Osteocyte (in vitro differentiated cells): Measurements from ENCODE around the gene ASB14. TPM values are rescaled to one million over a fixed set of nuclear protein-coding genes. Genes with fewer than 3 reads are reported as not detected.

Experiments used
- DNase-seq: peaks from one replicate; pipeline ENCODE4 v3.0.0; 2021; ENCODE audit warnings: mixed read lengths; ENCODE audit not compliant: unreplicated experiment; ENCODE audit errors: extremely low spot score
- H3K27ac Mint-ChIP-seq: one replicate; pipeline ENCODE4 v1.8.0; 2021; ENCODE audit warnings: mild to moderate bottlenecking, mixed read lengths; ENCODE audit not compliant: unreplicated experiment
- H3K27me3 Mint-ChIP-seq: one replicate; pipeline ENCODE4 v1.8.0; 2021; ENCODE audit warnings: mixed read lengths; ENCODE audit not compliant: unreplicated experiment
- H3K36me3 Mint-ChIP-seq: one replicate; pipeline ENCODE4 v1.8.0; 2021; ENCODE audit warnings: mixed read lengths; ENCODE audit not compliant: unreplicated experiment
- H3K4me1 Mint-ChIP-seq: one replicate; pipeline ENCODE4 v1.8.0; 2021; ENCODE audit warnings: mixed read lengths; ENCODE audit not compliant: unreplicated experiment
- H3K4me3 Mint-ChIP-seq: one replicate; pipeline ENCODE4 v1.8.0; 2021; ENCODE audit warnings: mild to moderate bottlenecking, moderate library complexity, mixed read lengths; ENCODE audit not compliant: unreplicated experiment
- H3K9me3 Mint-ChIP-seq: one replicate; pipeline ENCODE4 v1.8.0; 2021; ENCODE audit warnings: mixed read lengths; ENCODE audit not compliant: unreplicated experiment
- total RNA-seq: library from RNA; stranded (reverse); gene quantifications from 2 replicates; pipeline ENCODE4 v1.2.1, GENCODE V29; 2021
- TF ChIP-seq, protein P1 (sequence below): fragments of 200-600 bp; sonication (generic); IDR thresholded peaks from 2 replicates; pipeline ENCODE4 v1.5.0; 2021; ENCODE audit warnings: antibody characterized with exemption, mild to moderate bottlenecking, moderate library complexity

Gene ASB14
- total RNA-seq, 1 donor from 2014 or later: not detected

DNA sequence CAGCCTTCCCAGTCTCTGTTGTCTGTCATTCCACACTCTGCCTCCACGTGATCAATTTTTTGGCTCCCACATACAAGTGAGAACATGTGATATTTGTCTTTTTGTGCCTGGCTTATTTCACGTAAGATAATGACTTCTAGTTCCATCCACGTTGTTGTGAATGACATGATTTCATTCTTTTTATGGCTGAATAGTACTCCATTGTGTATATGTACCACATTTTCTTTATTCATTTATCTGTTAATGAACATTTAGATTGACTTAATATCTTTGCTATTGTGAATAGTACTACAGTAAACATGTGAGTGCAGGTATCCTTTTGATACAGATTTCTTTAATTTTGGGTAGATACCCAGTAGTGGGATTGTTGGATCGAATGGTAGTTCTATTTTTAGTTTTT lies 31.4 kb downstream of the ASB14 start:
- DNase-seq: no peak
- H3K27me3 Mint-ChIP-seq: no peaks in the 10 kb centered on the region
- TF ChIP-seq, protein P1, sequence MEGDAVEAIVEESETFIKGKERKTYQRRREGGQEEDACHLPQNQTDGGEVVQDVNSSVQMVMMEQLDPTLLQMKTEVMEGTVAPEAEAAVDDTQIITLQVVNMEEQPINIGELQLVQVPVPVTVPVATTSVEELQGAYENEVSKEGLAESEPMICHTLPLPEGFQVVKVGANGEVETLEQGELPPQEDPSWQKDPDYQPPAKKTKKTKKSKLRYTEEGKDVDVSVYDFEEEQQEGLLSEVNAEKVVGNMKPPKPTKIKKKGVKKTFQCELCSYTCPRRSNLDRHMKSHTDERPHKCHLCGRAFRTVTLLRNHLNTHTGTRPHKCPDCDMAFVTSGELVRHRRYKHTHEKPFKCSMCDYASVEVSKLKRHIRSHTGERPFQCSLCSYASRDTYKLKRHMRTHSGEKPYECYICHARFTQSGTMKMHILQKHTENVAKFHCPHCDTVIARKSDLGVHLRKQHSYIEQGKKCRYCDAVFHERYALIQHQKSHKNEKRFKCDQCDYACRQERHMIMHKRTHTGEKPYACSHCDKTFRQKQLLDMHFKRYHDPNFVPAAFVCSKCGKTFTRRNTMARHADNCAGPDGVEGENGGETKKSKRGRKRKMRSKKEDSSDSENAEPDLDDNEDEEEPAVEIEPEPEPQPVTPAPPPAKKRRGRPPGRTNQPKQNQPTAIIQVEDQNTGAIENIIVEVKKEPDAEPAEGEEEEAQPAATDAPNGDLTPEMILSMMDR: no peak
- peaks cover 68% of the 10 kb centered on the region for H3K36me3 Mint-ChIP-seq
- H3K4me3 Mint-ChIP-seq: no peak overlapping the region
- H3K4me1 Mint-ChIP-seq: peaks cover 4% of the 10 kb centered on the region
- peaks cover 20% of the 10 kb centered on the region for H3K9me3 Mint-ChIP-seq
- no peak overlapping the region for H3K27ac Mint-ChIP-seq

DNA sequence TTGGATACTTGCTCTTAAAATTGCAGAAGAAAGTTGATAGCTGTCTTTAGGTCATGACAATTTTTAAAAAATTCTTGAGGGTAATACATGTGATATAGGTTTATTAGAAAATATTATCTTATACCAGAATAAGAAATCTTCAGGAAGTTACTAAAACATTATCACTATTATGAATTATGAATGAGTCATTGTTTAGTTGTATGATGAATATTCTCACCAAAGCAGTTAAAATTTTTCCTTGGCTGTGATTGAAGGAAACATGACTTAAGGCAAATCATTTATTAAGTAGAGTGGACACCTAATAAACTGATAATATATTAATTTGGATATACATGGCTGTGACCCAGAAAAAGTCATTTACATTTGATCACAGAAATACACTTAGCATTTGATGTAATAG lies 34.8 kb downstream of the ASB14 start:
- H3K4me1 Mint-ChIP-seq: peaks cover 7% of the 10 kb centered on the region
- no peak overlapping the region for H3K27ac Mint-ChIP-seq
- H3K36me3 Mint-ChIP-seq: peaks cover 45% of the 10 kb centered on the region
- no peak overlapping the region for H3K4me3 Mint-ChIP-seq
- H3K9me3 Mint-ChIP-seq: no peaks in the 10 kb centered on the region
- DNase-seq: no peak
- H3K27me3 Mint-ChIP-seq: no peaks in the 10 kb centered on the region
- TF ChIP-seq, protein P1: no peak

DNA sequence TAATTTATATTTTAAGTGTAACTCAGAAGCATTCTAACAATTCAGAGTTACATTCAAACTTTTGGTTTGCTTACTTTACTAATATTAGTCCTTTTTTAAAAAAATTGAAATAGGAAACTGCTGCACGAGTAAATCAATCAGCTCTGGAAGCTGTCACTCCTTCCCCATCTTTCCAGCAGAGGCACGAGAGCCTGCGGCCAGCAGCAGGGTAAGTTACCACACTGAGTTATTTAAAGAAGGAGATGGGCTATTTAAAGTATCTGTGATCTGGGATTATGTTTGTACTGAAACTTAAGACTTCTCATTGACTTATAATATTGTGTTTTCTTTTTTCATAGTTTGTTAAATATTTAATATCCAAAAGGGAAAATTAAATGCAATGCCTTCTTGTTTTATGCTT lies 35.6 kb downstream of the ASB14 start:
- no peaks in the 10 kb centered on the region for H3K9me3 Mint-ChIP-seq
- peaks cover 44% of the 10 kb centered on the region for H3K36me3 Mint-ChIP-seq
- no peak overlapping the region for H3K27ac Mint-ChIP-seq
- peaks cover 11% of the 10 kb centered on the region for H3K4me1 Mint-ChIP-seq
- no peak for DNase-seq
- H3K4me3 Mint-ChIP-seq: no peak overlapping the region
- TF ChIP-seq, protein P1: no peak
- H3K27me3 Mint-ChIP-seq: no peaks in the 10 kb centered on the region

DNA sequence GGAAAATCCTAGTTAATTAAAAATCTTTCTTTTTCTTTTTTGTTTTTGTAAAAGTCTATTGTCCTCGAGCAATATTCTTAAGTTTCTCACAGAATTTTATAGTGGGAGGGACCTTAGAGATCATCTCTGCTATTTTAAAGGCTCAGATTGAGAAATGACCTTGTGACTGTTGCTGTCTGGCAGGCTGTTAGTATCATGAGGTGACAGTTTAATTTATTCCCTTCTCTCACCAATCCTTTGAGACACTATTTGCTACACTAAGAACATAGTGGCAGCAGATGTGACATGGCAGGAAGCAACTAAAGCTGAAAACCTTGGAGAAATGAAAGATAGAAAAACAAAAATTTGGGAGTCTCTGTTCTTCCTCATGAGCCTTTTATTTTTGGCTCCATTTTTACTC lies 40.1 kb downstream of the ASB14 start:
- Mint-ChIP-seq H3K27me3 (no peaks in the 10 kb centered on the region), H3K4me3 (no peak overlapping the region), H3K36me3 (peaks cover 38% of the 10 kb centered on the region), H3K27ac (no peak overlapping the region), H3K4me1 (peaks cover 11% of the 10 kb centered on the region), H3K9me3 (no peaks in the 10 kb centered on the region)
- TF ChIP-seq, protein P1: no peak
- DNase-seq: no peak

DNA sequence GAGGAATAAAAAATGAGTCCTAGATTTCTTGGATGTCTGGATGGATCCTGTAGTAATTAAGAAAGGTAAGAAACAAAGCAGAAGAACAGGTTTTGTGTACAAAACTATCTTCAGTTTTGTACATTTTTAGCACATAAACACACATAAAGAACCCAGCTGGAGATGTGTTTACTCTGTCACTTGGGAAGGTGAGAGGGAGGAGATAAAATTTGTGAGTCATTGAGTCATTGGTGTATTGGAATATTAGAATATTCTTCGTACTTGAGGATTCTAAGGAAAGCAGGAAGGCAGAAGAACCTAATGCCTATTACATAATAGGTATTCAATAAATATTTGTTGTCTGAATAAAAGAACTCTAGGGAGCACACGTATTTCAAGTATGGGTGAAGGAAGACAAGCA lies 47.5 kb downstream of the ASB14 start:
- no peak overlapping the region for H3K27ac Mint-ChIP-seq
- H3K9me3 Mint-ChIP-seq: no peaks in the 10 kb centered on the region
- peaks cover 64% of the 10 kb centered on the region for H3K36me3 Mint-ChIP-seq
- H3K4me3 Mint-ChIP-seq: no peak overlapping the region
- TF ChIP-seq, protein P1: no peak
- no peaks in the 10 kb centered on the region for H3K27me3 Mint-ChIP-seq
- DNase-seq: no peak
- H3K4me1 Mint-ChIP-seq: no peaks in the 10 kb centered on the region
